ENCODE measurements around the gene RAPGEF5. TPM values are rescaled to one million over a fixed set of nuclear protein-coding genes. Genes with fewer than 3 reads are reported as not detected.

Gene RAPGEF5
- total and polyA plus RNA-seq, 10 of the 15 experiments (the other 5 are each of a cell fraction or from before 2014, with no cell fraction given): 0.38 to 4.0 (median 1.6) TPM; not detected in 1

DNA sequence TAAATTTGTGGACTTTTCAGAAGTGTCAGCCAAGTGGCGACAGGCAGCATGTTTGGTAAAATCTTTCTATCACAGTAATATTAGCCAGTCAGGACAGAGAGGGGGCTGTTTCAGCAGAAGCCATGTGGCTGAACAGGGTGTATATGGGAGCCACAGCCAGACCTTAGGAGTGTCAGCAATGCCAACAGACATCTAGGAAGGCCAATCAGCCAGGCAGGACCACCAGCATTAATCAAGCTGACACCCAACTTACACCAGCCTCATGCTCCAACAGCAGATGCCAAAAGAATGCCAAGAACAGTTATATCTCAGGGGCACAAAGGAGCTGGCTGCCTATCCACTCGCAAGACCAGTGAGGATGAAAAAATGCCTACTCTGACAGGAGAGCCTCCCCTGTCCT is 54.8 kb downstream of the RAPGEF5 start (continued):
- TF ChIP-seq SUPT20H (IDR thresholded peaks at IDR 0.05; ENCODE audit: borderline replicate concordance, control insufficient read depth, low read depth, low read length): no peak

DNA sequence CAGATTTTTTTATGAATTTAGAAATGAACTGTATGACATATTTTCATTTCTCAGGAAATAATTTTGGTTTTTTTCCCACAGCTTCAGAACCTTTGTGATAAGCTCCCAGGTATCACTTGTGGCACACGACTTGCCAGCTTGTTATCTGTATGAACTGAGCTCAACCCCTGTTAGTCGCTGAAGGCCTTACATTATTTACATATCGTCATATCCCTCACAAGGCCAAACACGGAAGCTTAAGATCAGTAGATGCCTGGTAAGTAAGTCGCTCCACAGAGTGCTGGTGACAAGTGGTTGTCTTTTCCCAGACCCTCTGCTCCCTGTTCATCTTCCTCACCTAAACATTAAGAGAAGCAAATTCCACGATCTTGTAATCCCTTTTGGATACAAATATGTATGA is 55.2 kb downstream of the RAPGEF5 start:
- Histone ChIP-seq H3K9ac (ENCODE audit: control insufficient read depth, insufficient read depth, low read length) (no peak overlapping the region), H2AFZ (ENCODE audit: control insufficient read depth, low read depth, low read length) (no peak overlapping the region), H3K36me3 (ENCODE audit: control insufficient read depth in 2 of 2, insufficient read depth in 2 of 2, low read length in 1 of 2) (no peaks in the 10 kb centered on the region), H3K4me2 (ENCODE audit: control insufficient read depth, insufficient read depth) (no peak overlapping the region), H3K9me3 (replicated peaks; ENCODE audit: control insufficient read depth, insufficient read depth, low read length) (no peaks in the 10 kb centered on the region), H3K4me1 (ENCODE audit: control insufficient read depth, insufficient read depth, low read length) (no peaks in the 10 kb centered on the region), H3K27me3 (replicated peaks in 1 of 2; ENCODE audit: control insufficient read depth in 2 of 2, insufficient read depth in 2 of 2, low read length in 1 of 2) (no peaks in the 10 kb centered on the region), H4K20me1 (ENCODE audit: control insufficient read depth, insufficient read depth) (no peaks in the 10 kb centered on the region), H3K79me2 (ENCODE audit: control insufficient read depth, insufficient read depth, low read length) (no peaks in the 10 kb centered on the region), H3K27ac (ENCODE audit: control insufficient read depth, insufficient read depth) (no peak overlapping the region), H3K4me3 (no peak overlapping the region)
- BruUV-seq (replicated peaks): no TSS peak
- no peak for DNase-seq (ENCODE audit: low read depth, low spot score)
- intact Hi-C loops (cut with micrococcal nuclease; ENCODE audit: unreplicated experiment) (no loop called here), in situ Hi-C loops (cut with MboI) (no loop called here)
- RAD21 ChIA-PET (ENCODE audit: unreplicated experiment): interaction anchor here (1.6 kb wide), 1 partner anchor 44 kb away, joined by 4 read pairs; no protein-coding TSS in a partner anchor
- 36% methylated on average over 6 of the region's 6 CpGs for WGBS (ENCODE audit: insufficient coverage, insufficient replicate concordance, low lambda C conversion rate, missing lambda C conversion rate)
- POLR2A ChIA-PET: no interaction called here
- no peak for FAIRE-seq
- TF ChIP-seq RB1 (IDR thresholded peaks at IDR 0.05; ENCODE audit: borderline replicate concordance): no peak
- SMC1A ChIA-PET (ENCODE audit: uncharacterized antibody, unreplicated experiment): interaction anchor here (1.1 to 1.8 kb wide), 3 partner anchors 9 to 18 kb away, joined by 3 to 5 read pairs (median 4); no protein-coding TSS in a partner anchor
- no peak for ATAC-seq
- CTCF ChIA-PET: interaction anchor here (0.8 to 1.9 kb wide), 2 partner anchors 9 to 39 kb away, joined by 3 to 7 read pairs; no protein-coding TSS in a partner anchor

DNA sequence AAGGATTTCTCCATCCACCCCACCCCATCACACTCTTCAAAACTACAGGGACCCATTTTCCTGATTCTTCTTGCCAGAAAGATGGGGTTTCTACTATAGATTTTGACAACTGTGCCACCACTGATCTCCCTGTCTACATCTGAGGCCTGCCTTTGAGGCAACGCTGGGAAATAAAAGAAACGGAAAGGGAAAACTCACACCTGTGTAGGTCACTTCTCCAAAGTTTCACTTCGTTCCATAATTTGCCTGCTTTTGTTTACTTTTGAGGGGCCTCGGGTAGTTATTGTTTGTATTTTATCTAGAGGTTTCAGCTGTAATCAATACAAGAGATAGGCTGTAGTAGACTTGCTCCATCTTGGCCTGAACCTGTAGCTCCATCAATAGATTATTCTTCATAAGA is 56.1 kb downstream of the RAPGEF5 start:
- no peaks in the 10 kb centered on the region for H3K79me2 ChIP-seq (ENCODE audit: control insufficient read depth, insufficient read depth, low read length)
- ChIA-PET CTCF (interaction anchor here (1.0 to 2.3 kb wide), 2 partner anchors 151 to 191 kb away, joined by 5 to 8 read pairs; no protein-coding TSS in a partner anchor), POLR2A (interaction anchor here (0.7 kb wide), 1 partner anchor 17 kb away, joined by 7 read pairs; no protein-coding TSS in a partner anchor), RAD21 (ENCODE audit: unreplicated experiment) (no interaction called here), SMC1A (ENCODE audit: uncharacterized antibody, unreplicated experiment) (interaction anchor here (0.7 to 1.2 kb wide), 4 partner anchors 8 to 14 kb away, joined by 3 to 6 read pairs (median 4); no protein-coding TSS in a partner anchor)
- BruUV-seq (replicated peaks): no TSS peak
- H3K4me3 ChIP-seq: no peak overlapping the region
- FAIRE-seq (no peak), ATAC-seq (no peak), DNase-seq (ENCODE audit: low read depth, low spot score) (no peak)
- no peaks in the 10 kb centered on the region for H3K36me3 ChIP-seq (ENCODE audit: control insufficient read depth in 2 of 2, insufficient read depth in 2 of 2, low read length in 1 of 2)
- H2AFZ ChIP-seq (ENCODE audit: control insufficient read depth, low read depth, low read length): no peak overlapping the region
- no peaks in the 10 kb centered on the region for H3K27me3 ChIP-seq (replicated peaks in 1 of 2; ENCODE audit: control insufficient read depth in 2 of 2, insufficient read depth in 2 of 2, low read length in 1 of 2)
- intact Hi-C loops (cut with micrococcal nuclease; ENCODE audit: unreplicated experiment): no loop called here
- no peaks in the 10 kb centered on the region for H4K20me1 ChIP-seq (ENCODE audit: control insufficient read depth, insufficient read depth)
- H3K9ac ChIP-seq (ENCODE audit: control insufficient read depth, insufficient read depth, low read length): no peak overlapping the region
- no peak overlapping the region for H3K4me2 ChIP-seq (ENCODE audit: control insufficient read depth, insufficient read depth)
- no peak overlapping the region for H3K27ac ChIP-seq (ENCODE audit: control insufficient read depth, insufficient read depth)
- H3K9me3 ChIP-seq (replicated peaks; ENCODE audit: control insufficient read depth, insufficient read depth, low read length): no peaks in the 10 kb centered on the region
- WGBS (ENCODE audit: insufficient coverage, insufficient replicate concordance, low lambda C conversion rate, missing lambda C conversion rate): 42% methylated on average over 4 of the region's 4 CpGs
- H3K4me1 ChIP-seq (ENCODE audit: control insufficient read depth, insufficient read depth, low read length): no peaks in the 10 kb centered on the region
- in situ Hi-C loops (cut with MboI): no loop called here
- TF ChIP-seq CHD1 (IDR thresholded peaks at IDR 0.05; ENCODE audit: low read depth, low read length): no peak
- no peak for TF ChIP-seq TBL1XR1 (IDR thresholded peaks at IDR 0.05; ENCODE audit: low read depth, low read length)
- no peak for TF ChIP-seq JUND (IDR thresholded peaks at IDR 0.05; ENCODE audit: low read depth, low read length)
- TF ChIP-seq POLR2AphosphoS2 (IDR thresholded peaks at IDR 0.05; ENCODE audit: low read depth, low read length): no peak
- no peak for TF ChIP-seq SMARCA5 (IDR thresholded peaks at IDR 0.05)
- no peak for TF ChIP-seq BRCA1 (IDR thresholded peaks at IDR 0.05; ENCODE audit: low read depth, low read length)
- no peak for TF ChIP-seq SMAD1 (IDR thresholded peaks at IDR 0.05; ENCODE audit: low read depth, partially characterized antibody)
- no peak for TF ChIP-seq RCOR1 (conservative IDR thresholded peaks at IDR 0.05; ENCODE audit: low read depth, low read length)
- no peak for TF ChIP-seq FOS (IDR thresholded peaks at IDR 0.05; ENCODE audit: borderline replicate concordance, extremely low read depth, insufficient read length)
- no peak for TF ChIP-seq FOXK2 (IDR thresholded peaks at IDR 0.05)
- no peak for TF ChIP-seq YBX1 (IDR thresholded peaks at IDR 0.05)
- TF ChIP-seq, protein P1, sequence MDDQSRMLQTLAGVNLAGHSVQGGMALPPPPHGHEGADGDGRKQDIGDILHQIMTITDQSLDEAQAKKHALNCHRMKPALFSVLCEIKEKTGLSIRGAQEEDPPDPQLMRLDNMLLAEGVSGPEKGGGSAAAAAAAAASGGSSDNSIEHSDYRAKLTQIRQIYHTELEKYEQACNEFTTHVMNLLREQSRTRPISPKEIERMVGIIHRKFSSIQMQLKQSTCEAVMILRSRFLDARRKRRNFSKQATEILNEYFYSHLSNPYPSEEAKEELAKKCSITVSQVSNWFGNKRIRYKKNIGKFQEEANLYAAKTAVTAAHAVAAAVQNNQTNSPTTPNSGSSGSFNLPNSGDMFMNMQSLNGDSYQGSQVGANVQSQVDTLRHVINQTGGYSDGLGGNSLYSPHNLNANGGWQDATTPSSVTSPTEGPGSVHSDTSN (IDR thresholded peaks at IDR 0.05; ENCODE audit: insufficient replicate concordance, low read depth, low read length): no peak
- TF ChIP-seq NRF1 (conservative IDR thresholded peaks at IDR 0.05; ENCODE audit: low read depth, low read length): no peak

Measured in GM12878 (cell line).